RPMI8226 (cell line): ENCODE data around the gene ZNF469.

Experiments
- DNase-seq: peaks from one replicate; pipeline ENCODE4 v3.0.0-alpha.2; 2015

Gene ZNF469

DNA sequence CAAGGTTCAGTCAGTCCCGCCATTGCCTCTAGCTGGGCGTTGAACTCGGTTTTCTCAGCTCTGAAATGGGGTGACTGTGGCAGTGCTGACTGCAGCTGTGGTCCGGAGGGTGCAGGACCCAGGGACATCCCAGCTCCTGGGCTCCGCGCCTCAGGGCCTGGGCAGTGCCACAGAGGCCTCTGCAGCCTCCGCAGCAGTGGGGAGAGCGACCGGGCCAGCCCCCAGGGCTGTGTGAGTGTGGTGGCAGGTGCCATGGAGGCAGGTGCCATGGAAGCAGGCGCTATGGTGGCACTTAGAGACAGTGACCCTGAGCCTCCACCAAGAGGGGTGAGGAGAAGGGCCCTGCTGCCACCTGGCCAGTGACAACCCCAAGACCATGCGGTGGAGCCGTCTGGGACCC, 30.9 kb downstream of the ZNF469 start:
- DNase-seq = no peak

DNA sequence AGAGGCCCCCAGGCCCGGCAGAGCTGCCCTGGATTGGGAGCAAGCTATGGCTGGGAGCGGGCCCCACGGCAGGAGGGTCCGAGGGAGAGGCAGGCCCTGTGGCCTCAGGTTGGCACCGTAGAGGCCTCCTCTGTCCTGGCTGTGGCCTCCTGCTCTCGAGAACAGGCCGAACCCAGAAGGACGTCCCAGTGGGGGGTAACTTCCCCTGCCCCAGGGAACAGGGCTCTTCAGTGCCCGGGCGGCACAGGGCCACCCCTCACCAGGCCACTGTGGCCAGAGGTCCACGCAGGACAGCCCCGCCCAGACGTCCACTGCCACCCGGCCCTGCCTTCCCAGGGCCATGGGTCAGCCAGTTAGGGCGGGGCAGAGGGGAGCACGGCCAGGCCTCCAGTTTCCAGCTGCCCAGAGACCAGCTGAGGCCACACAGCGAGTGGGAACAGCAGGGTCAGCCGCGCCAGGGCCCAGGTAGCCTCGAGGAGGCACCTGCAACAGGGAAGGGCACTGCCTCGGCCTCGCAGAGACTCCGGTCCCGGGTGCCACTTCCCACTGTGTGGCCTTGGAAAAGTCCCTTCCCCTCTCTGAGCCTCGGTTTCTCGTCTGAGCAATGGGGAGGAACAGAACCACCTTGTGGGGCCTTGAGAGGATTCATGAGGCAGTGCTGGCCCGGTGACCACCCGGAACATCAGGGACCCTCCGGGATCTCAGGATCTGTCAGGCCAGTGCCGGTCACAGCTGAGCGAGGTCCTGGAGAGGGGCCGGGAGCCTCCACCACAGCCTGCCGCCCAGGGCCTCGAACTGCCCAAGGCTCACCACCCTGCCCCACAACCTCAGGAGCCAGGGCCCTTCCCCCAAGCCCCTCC, 32.0 kb downstream of the ZNF469 start:
- no peak for DNase-seq

DNA sequence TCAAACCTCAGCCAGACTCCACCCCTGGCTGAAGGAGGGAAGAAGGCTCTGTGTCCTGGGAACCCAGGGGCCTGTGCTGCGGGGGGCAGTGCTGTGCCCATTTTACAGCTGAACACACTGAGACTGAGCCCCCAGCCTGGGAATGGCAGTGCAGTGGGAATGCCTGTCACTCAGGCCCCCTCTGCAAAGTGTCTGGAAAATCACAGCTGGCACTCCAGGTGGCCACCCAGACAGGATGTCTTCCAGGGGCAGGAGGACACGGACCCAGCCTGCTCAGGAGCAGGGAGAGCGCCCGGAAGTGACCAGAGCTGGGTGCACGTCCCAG, 32.6 kb downstream of the ZNF469 start:
- no peak for DNase-seq

DNA sequence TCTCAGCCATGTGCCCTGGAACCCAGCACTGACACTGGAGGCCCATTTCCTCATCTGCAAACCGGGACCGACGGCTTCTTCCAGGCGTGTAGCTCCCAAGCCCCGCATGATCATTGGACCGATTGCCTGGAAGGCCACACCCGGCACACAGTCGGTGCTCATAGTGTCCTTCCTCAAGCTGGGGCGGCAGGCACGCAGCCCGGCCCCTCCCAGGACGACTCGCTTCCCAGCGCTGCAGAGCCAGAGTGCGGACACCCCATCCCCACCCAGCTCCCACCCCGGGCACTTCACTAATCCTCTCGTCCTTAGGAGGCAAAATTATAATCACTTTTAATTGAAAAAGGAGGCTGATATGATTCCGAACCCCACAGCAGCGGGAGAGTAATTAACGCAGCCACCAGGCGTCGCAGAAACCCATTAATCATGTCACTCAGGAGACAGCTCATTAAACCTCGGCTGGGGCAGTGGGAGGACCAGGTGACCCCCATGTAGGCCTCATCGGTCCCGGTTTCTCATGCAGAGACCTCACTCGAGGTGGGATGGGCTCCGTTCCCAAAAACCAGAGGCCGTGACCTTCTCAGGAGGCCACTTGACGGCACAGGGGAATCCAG, 33.1 kb downstream of the ZNF469 start:
- DNase-seq = no peak

DNA sequence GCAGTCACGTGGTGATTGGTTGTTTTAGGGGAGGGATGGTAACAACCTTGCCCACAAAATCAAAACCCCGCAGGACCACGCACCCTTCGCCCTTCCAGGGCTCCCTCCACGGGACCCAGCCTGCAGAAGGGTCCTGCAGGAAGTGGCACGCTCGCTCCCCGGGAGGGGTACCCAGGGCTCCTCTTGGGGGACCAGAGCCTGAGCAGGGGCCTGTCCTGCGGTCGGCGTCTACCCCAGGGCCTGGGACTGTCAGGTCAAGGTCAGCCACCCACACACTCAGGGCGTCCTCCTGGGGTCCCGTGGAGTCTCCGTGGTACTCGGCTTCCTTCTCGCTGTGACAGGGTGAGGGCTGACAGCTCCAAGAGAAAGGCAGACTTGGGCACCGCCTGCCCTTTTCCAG, 33.9 kb downstream of the ZNF469 start:
- no peak for DNase-seq

DNA sequence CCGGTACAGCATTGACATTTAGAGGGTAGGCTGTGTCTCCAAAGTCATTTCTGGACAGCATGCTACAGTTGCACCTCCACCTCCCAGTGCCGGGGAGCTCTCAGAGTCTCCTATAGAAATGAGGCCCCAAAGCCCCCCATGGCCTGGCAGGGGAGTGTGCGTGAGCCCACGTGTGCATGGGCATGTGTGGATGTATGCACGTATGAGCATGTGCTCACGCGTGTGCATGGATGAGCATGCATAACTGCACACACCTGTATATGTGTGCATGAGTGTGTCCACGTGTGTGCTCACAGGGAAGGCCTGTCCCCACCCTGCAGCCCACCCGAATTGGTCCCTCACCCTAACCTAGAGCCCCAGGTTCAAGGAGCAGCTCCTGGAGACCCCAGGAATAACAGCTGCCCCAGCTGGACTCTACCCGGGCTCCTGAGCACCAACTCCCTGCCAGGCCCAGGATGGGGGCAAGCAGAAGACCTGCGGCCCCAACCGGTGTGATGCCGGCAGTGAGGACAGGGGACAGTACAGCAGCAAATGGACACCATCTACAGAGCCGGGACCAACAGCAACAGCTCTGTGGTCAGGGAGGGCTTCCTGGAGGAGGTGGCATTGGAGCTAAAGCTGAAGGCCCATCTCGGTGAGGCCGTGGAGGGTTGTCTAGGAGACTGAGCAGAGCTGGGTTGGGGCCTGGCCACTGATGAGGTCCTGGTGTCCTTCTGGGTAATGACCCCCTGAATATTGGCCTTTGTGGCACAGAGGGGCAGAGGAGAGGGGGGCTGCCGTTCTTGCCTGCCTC, 35.1 kb downstream of the ZNF469 start:
- no peak for DNase-seq

DNA sequence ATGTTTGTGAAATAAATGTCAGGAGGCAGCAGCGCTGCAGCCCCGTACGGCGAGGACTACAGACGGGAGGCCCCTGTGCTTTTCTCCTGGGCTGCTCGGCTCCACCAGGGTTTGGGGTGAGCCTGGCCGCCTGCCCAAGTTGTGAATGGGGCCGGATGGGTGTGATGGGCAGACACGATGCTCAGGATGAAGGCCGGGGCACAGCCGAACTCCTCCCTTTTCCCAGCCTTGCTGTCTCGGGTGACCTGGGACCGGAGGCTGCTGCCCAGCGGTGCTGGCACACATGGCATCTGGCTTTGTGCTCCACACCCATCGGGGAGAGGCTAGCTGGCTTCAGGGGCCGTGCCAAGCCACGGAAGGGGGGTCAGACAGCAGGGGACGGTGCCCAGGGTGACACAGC, 36.1 kb downstream of the ZNF469 start:
- no peak for DNase-seq

DNA sequence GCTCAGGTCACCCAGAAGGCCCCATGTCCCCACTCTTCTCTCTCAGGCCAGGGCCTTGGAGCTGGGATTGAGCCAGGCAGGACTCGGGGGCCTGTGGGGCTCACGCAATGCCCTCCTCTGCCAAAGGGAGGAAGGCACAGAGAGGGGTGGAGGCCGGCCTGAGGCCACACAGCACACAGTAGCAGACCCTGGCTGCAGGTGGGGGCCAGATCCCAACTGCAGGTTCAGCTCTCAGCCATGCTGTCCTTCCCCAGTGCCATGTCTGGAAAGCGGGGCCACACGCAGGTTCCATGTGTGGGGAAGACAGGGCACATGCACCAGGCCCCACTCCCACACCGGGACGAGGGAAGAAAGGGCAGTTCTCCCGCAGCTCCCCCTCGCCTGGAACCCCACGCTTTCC, 37.0 kb downstream of the ZNF469 start:
- no peak for DNase-seq

DNA sequence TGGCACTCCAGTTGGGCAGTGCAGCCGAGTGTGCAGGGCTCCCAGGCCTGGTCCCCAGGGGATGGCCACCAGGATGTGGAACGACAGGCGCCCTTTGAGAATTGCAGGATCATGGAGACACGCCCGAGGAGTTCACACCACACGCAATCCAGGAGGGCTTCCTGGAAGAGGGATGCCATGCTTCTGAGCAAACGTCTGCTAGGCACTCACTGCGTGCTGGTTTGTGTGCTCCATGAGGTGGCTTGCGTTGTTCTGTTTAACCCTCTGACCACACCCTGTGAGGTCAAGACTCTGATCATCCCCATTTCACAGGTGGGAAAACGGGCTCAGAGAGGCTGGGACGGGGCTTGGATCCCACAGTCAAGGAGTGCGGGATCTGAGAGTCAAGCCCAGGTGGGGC, 37.7 kb downstream of the ZNF469 start:
- no peak for DNase-seq

DNA sequence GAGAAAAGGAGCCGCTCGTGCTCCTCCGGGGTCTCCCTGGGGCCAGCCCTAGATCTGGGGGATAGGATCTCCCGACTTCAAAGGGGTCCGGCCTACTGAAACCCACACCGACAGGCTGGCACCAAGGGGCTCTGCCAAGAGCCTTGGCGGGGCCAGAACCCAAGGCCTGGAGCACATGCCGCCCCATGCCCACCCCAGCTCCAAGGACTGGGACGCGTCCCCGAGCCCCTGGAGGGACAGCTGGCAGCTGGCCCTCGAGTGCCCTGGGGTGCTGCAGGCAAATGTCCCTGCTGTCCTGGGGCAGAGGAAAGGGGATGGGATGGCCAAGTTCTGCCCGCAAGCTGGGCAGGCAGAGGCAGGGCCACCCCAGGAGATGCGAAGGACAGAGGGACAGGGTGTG, 38.5 kb downstream of the ZNF469 start:
- DNase-seq = no peak

DNA sequence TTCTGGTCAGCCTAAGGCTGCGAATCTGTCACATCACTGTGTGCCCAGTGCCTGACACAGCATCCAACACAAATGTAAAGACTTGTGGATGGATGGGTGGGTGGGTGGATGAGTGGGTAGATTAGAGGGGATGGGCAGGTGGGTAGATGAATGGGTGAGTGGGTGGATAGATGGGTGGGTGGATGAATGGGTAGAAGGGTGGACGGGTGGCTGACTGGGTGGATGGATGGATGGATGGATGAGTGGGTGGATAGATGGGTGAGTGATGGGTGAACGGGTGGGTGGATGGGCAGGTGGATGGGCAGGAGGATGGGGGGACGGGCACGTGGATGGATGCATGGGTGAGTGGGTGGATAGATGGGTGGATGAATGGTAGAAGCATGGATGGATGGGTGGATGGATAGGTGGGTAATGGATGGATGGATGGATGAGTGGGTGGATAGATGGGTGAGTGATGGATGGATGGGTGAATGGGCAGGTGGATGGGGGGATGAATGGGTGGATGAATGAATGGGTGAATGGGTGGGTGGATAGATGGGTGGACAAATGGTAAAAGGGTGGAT, 39.2 kb downstream of the ZNF469 start:
- no peak for DNase-seq

DNA sequence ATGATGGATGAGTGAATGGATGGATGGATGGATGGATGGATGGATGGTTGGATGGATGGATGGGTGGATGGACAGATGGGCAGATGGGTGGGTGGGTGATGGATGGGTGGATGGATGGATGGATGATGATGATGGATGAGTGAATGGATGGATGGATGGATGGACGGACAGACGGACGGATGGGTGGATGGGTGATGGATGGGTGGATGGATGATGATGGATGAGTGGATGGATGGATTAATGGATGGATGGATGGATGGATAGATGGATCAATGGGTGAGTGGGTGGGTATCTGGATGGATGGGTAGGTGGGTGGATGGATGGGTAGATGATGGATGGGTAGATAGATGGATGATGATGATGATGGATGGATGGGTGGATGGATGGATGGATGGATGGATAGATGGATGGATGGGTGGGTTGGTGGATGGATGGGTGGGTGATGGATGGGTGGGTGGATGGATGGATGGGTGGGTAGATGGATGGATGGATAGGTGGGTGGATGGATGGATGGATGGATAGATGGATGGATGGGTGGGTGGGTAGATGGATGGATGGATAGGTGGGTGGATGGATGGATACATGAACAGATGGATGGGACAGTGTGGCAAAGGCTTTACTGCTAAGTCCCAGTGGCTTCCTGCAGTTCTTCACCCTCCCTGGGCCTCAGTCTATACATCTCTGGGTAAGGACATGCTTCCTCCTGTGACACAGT, 40.1 kb downstream of the ZNF469 start:
- DNase-seq = no peak

DNA sequence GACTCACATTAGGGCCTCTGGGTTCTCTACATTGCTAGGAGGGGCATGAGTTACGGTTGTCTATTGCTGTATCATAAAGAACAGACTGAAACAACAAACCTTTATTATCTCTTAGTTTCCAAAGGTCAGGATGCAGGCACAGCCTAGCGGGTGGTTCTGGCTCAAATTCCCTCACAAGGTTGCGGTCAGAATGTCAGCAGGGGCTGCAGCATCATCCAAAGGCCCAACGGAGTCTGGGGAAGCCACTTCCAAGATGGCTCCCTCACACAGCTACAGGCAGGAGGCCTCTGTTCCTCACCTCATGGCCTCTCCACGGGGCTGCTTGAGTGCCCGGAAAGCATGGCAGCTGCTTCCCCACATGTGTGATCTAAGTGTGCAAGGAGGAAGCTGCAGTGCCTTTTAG, 40.7 kb downstream of the ZNF469 start:
- DNase-seq = no peak

DNA sequence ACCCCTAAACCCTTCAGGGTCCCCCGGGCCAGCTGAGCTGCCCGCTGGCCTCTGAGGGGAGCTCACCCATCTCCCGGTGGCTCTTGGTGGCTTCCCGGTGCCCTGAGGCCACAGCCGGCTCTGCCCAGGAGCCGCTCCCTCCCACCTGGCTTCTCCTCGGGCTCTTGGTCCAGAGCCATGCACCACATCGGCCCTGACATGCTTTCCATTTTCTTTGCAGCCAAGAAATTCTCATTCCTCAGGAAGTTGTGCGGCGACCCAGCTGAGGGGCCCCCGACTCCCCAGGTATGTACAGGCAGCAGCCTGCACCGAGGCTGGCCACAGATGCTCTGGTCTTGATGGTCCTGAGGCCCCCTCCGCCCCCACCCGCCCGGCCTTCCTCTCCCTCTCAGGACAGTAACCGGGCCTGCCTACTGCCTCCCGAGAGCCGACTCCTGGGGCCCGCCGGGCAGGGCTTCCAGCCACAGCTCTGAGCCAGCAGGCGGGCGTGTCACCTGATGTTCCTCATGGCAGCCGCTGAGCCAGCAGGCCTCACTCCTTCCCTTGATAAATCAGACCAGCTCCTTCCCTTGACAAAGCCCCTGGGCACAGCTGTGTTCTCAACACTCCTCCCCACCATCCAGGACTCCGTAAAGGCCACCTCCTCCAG, 42.0 kb downstream of the ZNF469 start:
- peak; percentile 27 for DNase-seq

DNA sequence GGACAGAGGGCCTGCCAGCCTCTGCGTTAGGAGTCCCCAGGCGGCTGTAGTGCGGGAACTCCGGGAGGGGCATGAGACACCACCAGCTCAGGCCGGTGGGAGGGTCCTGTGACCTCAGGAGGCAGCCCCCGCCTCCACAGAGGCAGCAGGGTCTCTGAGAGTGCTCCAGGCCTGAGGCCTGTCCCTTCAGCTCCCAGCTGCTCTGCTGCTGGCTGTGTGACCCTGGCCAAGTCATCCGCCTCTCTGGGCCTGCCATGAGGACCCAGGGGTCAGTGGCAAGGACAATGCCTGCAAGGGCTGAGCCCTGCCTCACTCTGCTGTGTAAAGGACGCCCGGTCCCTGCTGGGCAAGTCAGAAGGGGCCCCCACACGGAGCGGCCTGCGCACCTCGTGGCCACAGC, 43.3 kb downstream of the ZNF469 start:
- DNase-seq = no peak

DNA sequence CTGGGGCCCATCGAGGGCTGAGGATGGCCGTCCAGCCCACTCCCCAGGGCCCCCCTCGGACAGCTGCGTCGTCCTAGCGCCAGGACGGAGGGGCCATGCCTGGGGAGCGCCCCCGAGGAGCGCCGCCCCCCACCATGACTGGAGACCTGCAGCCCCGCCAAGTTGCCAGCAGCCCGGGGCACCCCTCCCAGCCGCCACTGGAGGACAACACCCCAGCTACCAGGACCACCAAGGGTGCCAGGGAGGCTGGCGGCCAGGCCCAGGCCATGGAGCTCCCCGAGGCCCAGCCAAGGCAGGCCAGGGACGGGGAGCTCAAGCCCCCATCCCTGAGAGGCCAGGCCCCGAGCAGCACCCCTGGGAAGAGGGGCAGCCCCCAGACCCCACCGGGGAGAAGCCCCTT, 44.6 kb downstream of the ZNF469 start:
- no peak for DNase-seq

DNA sequence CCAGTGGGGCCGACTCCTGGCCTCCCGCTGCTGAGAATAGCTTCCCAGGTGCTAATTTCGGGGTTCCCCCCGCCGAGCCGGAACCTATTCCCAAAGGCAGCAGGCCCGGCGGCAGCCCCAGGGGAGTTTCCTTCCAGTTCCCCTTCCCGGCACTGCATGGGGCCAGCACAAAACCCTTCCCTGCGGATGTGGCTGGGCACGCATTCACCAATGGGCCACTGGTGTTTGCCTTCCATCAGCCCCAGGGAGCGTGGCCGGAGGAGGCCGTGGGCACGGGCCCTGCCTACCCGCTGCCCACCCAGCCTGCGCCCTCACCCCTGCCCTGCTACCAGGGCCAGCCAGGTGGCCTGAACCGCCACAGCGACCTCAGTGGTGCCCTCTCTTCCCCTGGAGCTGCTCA, 45.4 kb downstream of the ZNF469 start:
- no peak for DNase-seq

DNA sequence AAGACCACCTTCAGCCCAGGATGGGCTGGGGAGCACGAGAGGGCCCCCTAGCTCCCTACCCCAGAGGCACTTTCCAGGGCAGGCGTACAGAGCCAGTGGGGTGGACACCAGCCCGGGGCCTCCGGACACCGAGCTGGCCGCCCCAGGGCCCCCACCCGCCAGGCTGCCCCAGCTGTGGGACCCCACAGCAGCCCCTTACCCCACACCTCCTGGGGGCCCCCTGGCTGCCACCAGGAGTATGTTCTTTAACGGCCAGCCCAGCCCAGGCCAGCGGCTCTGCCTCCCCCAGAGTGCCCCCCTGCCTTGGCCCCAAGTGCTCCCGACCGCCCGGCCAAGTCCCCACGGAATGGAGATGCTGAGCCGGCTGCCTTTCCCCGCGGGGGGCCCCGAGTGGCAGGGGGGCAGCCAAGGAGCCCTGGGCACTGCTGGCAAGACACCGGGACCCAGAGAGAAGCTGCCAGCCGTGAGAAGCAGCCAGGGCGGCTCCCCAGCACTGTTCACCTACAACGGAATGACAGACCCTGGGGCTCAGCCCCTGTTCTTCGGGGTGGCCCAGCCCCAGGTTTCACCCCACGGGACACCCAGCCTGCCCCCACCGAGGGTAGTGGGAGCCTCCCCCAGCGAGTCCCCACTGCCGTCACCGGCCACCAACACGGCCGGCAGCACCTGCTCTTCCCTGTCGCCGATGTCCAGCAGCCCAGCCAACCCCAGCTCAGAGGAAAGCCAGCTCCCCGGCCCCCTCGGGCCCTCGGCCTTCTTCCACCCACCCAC, 46.0 kb downstream of the ZNF469 start:
- no peak for DNase-seq

DNA sequence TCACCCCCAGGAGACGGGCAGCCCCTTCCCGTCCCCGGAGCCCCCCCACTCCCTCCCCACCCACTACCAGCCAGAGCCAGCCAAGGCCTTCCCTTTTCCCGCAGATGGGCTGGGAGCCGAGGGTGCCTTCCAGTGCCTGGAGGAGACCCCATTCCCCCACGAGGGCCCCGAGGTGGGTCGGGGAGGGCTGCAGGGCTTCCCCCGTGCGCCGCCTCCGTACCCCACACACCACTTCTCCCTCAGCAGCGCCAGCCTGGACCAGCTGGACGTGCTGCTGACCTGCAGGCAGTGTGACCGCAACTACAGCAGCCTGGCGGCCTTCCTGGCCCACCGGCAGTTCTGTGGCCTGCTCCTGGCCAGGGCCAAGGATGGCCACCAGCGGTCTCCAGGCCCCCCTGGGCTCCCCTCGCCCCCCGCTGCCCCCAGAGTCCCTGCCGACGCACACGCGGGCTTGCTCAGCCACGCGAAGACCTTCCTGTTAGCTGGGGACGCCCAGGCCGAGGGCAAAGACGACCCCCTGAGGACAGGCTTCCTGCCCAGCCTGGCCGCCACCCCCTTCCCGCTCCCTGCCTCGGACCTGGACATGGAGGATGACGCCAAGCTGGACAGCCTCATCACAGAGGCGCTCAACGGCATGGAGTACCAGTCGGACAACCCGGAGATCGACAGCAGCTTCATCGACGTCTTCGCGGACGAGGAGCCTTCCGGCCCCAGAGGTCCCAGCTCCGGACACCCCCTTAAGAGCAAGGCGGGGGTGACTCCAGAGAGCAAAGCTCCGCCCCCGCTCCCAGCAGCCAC, 46.8 kb downstream of the ZNF469 start:
- DNase-seq = no peak

DNA sequence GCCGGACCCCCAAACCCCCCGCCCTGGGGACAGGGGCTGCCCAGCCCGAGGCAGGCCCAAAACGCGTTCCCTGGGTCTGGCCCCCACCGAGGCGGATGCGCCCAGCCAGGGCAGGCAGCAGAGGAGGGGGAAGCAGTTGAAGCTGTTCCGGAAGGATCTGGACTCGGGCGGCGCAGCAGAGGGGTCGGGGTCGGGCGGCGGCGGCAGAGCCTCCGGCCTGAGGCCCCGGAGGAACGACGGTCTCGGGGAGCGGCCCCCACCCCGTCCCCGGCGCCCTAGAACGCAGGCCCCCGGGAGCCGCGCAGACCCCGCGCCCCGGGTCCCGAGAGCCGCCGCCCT, 47.4 kb downstream of the ZNF469 start:
- no peak for DNase-seq
